HepG2 (cell line): ENCODE data around the gene PEX11B. TPM values are rescaled to one million over a fixed set of nuclear protein-coding genes. Genes with fewer than 3 reads are reported as not detected.

Source experiments
- BRF2 ChIP-seq: sonication (generic); formaldehyde crosslinking; IDR thresholded peaks from 2 replicates; pipeline ENCODE4 v1.8.1; 2022; ENCODE audit warnings: mild to moderate bottlenecking, missing genetic modification reagents
- CBFB ChIP-seq: sonication (generic); formaldehyde crosslinking; IDR thresholded peaks from 2 replicates; pipeline ENCODE4 v1.4.0; 2020; ENCODE audit warnings: missing genetic modification reagents
- CSRNP2 ChIP-seq: sonication (generic); formaldehyde crosslinking; conservative IDR thresholded peaks from 2 replicates; pipeline ENCODE4 v1.8.0; 2022; ENCODE audit warnings: low read depth, missing genetic modification reagents
- DBP ChIP-seq: sonication (generic); formaldehyde crosslinking; IDR thresholded peaks from 2 replicates; pipeline ENCODE4 v1.4.0; 2020; ENCODE audit warnings: missing genetic modification reagents; ENCODE audit errors: not compliant biosample characterization
- ELF3 ChIP-seq: IDR thresholded peaks from 2 replicates; pipeline ENCODE4 v1.6.1; 2016; ENCODE audit warnings: missing genetic modification reagents, missing compliant biosample characterization
- GATAD1 ChIP-seq: IDR thresholded peaks from 2 replicates; pipeline ENCODE4 v1.6.1; 2016; ENCODE audit warnings: missing genetic modification reagents, missing compliant biosample characterization
- NFIC ChIP-seq: IDR thresholded peaks from 2 replicates; pipeline ENCODE4 v1.6.1; 2012; ENCODE audit warnings: mild to moderate bottlenecking, low read length, inconsistent platforms
- ONECUT2 ChIP-seq: sonication (generic); formaldehyde crosslinking; IDR thresholded peaks from 2 replicates; pipeline ENCODE4 v1.4.0; 2020; ENCODE audit warnings: missing genetic modification reagents
- PAWR ChIP-seq: sonication (generic); formaldehyde crosslinking; IDR thresholded peaks from 2 replicates; pipeline ENCODE4 v1.4.0; 2020; ENCODE audit warnings: missing genetic modification reagents, mild to moderate bottlenecking, borderline replicate concordance
- RFXAP ChIP-seq: sonication (generic); formaldehyde crosslinking; IDR thresholded peaks from 2 replicates; pipeline ENCODE4 v1.4.0; 2020; ENCODE audit warnings: missing genetic modification reagents, borderline replicate concordance
- SAFB2 ChIP-seq: sonication (generic); formaldehyde crosslinking; IDR thresholded peaks from 2 replicates; pipeline ENCODE4 v1.5.1; 2020; ENCODE audit warnings: missing genetic modification reagents, low read depth, mild to moderate bottlenecking, borderline replicate concordance
- TRIM24 ChIP-seq: sonication (generic); formaldehyde crosslinking; IDR thresholded peaks from 2 replicates; pipeline ENCODE4 v1.8.0; 2022; ENCODE audit warnings: mild to moderate bottlenecking, missing genetic modification reagents
- ZBTB25 ChIP-seq: IDR thresholded peaks from 2 replicates; pipeline ENCODE4 v1.6.1; 2018; ENCODE audit warnings: missing genetic modification reagents
- ZMYM4 ChIP-seq: sonication (generic); formaldehyde crosslinking; IDR thresholded peaks from 2 replicates; pipeline ENCODE4 v1.8.1; 2023; ENCODE audit warnings: mild to moderate bottlenecking, missing genetic modification reagents
- ZNF251 ChIP-seq: sonication (generic); formaldehyde crosslinking; IDR thresholded peaks from 2 replicates; pipeline ENCODE4 v1.9.0; 2021; ENCODE audit warnings: mild to moderate bottlenecking, missing genetic modification reagents
- ZNF354B ChIP-seq: sonication (generic); formaldehyde crosslinking; IDR thresholded peaks from 2 replicates; pipeline ENCODE4 v1.8.0; 2022; ENCODE audit warnings: mild to moderate bottlenecking, missing genetic modification reagents
- ZNF562 ChIP-seq: sonication (generic); formaldehyde crosslinking; IDR thresholded peaks from 2 replicates; pipeline ENCODE4 v1.8.0; 2022; ENCODE audit warnings: missing genetic modification reagents, borderline replicate concordance
- polyA plus RNA-seq, 8 experiments: library from polyadenylated mRNA; depleted of rRNA in 3 of 8; stranded (reverse) in 7 of 8; unstranded in 1 of 8; fragments of >200 nt; fragmentation: Illumina TruSeq in 4 of 8; extraction: Trizol in 4 of 8; gene quantifications; 2 replicates each; pipeline versions ENCODE4 v1.2.1 to v1.2.3, GENCODE V29; 2011 to 2016; ENCODE audit warnings: low read depth in 4 of 8, missing spikeins in 1 of 8, mixed read lengths in 1 of 8; ENCODE audit not compliant: insufficient read depth in 1 of 8
- total RNA-seq, 5 experiments: library from RNA; depleted of rRNA; stranded (reverse); fragments of >200 nt; fragmentation: Illumina TruSeq; extraction: Trizol; gene quantifications; 2 replicates each; pipeline ENCODE4 v1.2.3, GENCODE V29; 2016; ENCODE audit warnings: low read depth in 1 of 5
- TF ChIP-seq, protein P1 (sequence below): sonication (generic); formaldehyde crosslinking; IDR thresholded peaks from 2 replicates; pipeline ENCODE4 v1.4.0; 2020; ENCODE audit warnings: missing genetic modification reagents, borderline replicate concordance

PEX11B gene
- total and polyA plus RNA-seq, 2 of the 13 experiments (the other 11 are each of a cell fraction or from before 2014, with no cell fraction given) = 21.6 to 48.4 TPM

DNA sequence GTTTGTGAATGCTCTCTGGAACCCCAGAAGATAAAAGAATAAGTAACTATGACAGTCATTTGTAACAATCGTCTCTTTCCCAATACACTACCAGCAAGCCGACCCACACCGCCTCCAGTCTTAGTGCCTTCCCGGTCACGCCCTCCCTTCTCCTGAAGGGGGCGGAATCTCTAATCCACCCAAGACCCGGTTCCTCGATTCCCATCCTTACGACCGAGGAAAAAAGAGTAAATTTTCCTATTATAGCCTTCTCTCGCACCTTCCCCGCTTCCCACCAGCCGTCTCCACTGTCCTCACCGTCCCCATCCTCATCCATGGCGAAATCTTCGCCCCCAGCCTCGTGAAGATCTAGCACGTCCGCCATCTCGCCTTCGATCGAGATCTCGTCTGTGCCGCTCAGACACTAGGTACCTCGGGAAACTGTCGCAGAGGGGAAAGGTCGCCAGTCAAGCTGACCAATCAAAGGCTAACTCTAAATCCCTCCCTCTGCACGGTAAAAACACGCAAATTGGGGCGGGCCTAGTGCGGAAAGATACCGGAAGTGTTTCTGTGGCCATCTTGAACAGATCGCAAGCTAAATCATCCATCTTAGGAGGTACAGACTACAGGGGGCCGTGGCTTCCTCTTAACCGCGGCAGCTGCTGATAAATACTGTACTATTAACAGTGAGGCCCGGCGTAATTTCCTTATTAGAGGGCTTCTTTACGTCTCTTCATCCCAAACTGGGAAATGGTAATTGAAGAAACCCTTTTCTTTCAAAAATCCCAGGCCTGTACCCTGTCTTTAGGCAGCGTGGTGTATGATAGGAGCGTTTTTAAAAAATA is 8.8 kb upstream of the PEX11B start, which contains the start of gene RBM8A (continued):
- TF ChIP-seq BRF2 = no peak; the same call in 1 of the 2 replicates
- TF ChIP-seq ZNF354B (CRISPR knock-in tag) = no peak
- TF ChIP-seq ELF3 (CRISPR knock-in tag) = peak; percentile 66
- peak; percentile 72 for TF ChIP-seq ZBTB25
- TF ChIP-seq ZNF562 (CRISPR knock-in tag) = no peak
- peak; percentile 87 for TF ChIP-seq ZMYM4 (CRISPR knock-in tag)
- no peak for TF ChIP-seq TRIM24 (CRISPR knock-in tag)
- TF ChIP-seq RFXAP (CRISPR knock-in tag) = no peak; the same call in 1 of the 2 replicates
- no peak for TF ChIP-seq ZNF251 (CRISPR knock-in tag)
- TF ChIP-seq GATAD1 (CRISPR knock-in tag) = peak; percentile 97
- peak; percentile 44; the same call in 1 of the 2 replicates for TF ChIP-seq CBFB
- TF ChIP-seq DBP (CRISPR knock-in tag) = no peak
- no peak for TF ChIP-seq PAWR (CRISPR knock-in tag)
- TF ChIP-seq ONECUT2 (CRISPR knock-in tag) = no peak
- no peak for TF ChIP-seq CSRNP2 (CRISPR knock-in tag)
- 0 out of 2 replicates have a peak, but pooled peaks have one; percentile 70 for TF ChIP-seq SAFB2 (CRISPR knock-in tag)
- TF ChIP-seq, protein P1, sequence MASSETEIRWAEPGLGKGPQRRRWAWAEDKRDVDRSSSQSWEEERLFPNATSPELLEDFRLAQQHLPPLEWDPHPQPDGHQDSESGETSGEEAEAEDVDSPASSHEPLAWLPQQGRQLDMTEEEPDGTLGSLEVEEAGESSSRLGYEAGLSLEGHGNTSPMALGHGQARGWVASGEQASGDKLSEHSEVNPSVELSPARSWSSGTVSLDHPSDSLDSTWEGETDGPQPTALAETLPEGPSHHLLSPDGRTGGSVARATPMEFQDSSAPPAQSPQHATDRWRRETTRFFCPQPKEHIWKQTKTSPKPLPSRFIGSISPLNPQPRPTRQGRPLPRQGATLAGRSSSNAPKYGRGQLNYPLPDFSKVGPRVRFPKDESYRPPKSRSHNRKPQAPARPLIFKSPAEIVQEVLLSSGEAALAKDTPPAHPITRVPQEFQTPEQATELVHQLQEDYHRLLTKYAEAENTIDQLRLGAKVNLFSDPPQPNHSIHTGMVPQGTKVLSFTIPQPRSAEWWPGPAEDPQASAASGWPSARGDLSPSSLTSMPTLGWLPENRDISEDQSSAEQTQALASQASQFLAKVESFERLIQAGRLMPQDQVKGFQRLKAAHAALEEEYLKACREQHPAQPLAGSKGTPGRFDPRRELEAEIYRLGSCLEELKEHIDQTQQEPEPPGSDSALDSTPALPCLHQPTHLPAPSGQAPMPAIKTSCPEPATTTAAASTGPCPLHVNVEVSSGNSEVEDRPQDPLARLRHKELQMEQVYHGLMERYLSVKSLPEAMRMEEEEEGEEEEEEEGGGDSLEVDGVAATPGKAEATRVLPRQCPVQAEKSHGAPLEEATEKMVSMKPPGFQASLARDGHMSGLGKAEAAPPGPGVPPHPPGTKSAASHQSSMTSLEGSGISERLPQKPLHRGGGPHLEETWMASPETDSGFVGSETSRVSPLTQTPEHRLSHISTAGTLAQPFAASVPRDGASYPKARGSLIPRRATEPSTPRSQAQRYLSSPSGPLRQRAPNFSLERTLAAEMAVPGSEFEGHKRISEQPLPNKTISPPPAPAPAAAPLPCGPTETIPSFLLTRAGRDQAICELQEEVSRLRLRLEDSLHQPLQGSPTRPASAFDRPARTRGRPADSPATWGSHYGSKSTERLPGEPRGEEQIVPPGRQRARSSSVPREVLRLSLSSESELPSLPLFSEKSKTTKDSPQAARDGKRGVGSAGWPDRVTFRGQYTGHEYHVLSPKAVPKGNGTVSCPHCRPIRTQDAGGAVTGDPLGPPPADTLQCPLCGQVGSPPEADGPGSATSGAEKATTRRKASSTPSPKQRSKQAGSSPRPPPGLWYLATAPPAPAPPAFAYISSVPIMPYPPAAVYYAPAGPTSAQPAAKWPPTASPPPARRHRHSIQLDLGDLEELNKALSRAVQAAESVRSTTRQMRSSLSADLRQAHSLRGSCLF (CRISPR knock-in tag) = no peak
- TF ChIP-seq NFIC = peak; percentile 67; the same call in 1 of the 2 replicates
